Urothelium cell line (cell line): ENCODE results near the gene TEAD4.

ENCODE experiments used
- DNase-seq: peaks from one replicate; pipeline ENCODE4 v3.0.0; 2011; ENCODE audit warnings: low spot score, mixed read lengths
- FAIRE-seq: peaks from 2 replicates; lab custom pipeline; 2011; peaks lifted over from hg19 to GRCh38; lab: Jason Lieb, UNC

TEAD4 gene

DNA sequence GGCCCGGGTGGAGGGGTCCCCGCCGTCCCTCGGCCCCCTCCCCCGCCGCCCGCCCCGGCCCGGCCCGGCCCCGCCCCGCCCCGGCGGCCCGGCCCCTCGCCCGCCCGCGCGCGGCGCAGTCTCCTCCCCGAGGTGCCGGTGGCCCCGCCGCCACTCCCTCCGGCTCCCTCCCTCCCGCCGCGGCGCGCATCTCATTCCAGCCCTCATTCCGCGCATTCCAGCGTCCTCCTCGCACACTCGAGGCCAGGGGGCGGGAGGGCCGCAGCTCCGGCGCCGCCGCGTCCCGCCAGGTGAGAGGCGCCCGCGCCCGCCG lies at the start of gene TEAD4:
Gene TEAD4 (plus strand): TSS at position 206 of the 313 bp plus-strand sequence.
- peak; percentile 97 for FAIRE-seq

DNA sequence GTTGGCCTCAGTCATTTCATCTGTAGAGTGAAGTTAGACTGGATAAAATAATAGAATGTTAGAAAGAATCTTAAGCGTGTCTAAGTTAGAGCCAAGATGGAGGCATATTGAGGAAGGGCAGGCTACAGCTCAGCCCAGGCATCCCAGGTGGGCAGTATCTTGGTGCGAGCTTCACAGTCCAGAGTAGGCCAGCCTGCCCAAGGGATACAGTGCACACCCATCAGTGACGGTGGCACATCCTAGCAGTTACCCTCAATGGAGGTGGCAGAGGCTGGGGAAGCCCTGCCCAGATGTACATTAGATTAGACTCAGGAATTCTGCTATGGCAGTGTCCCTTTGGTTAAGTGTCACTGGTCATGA lies 47.0 kb upstream of the TEAD4 start:
- DNase-seq (no peak), FAIRE-seq (peak; percentile 23)

More for the DNA sequence above, at the start of gene TEAD4:
- peak; percentile 98 for DNase-seq

DNA sequence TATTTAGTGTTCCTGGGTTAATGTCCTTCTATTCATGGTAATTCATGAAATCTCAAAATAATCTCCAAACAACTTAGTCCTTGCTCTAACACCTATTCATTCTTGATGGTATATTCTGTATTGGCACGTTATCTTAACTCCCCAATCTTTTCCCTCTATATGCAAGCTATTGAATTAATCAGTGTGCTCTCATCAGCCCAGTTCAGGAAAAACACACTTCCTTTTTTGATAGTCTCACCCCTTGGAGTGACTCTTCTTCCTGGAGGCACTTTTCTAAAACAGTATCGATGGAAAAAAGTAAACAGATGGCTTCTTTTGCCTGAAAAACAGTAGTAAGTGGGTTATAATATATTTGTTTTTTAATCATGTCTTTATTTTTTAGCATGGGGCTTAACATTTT lies 39.9 kb upstream of the TEAD4 start:
- no peak for DNase-seq
- FAIRE-seq, result no peak

DNA sequence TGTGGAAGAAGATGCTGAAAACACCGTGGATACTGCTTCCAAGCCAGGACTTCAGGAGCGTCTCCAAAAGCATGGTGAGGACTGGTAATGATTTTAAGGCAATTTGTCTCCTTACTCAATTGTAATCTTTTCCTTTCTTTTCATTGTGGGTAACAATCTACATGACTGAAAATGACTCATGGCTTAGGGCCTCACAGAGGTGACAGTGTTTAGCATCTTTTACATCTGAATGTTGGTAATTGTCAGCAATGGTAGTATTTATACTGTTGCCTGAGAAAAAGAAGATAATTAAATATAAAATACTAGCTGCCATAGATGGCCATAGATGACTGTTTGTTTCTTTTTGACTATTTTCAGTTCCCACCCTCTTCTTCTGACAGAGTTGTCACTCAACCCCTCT lies 36.9 kb upstream of the TEAD4 start:
- FAIRE-seq (no peak), DNase-seq (no peak)

DNA sequence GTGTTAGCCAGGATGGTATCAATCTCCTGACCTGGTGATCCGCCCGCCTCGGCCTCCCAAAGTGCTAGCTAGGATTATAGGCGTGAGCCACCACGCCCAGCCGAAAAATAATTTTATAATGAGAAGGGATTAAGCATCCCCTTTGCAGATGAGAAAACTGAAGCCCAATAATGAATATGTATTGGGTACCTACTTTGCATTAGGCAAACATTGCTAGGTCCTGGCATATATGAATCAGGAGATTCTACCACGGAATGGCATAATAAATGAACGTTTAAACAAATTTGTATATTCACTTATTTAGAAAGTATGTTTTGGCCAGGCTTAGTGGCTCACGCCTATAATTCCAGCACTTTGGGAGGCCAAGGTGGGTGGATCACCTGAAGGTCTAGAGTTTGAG lies 36.1 kb upstream of the TEAD4 start:
- FAIRE-seq (no peak), DNase-seq (no peak)

DNA sequence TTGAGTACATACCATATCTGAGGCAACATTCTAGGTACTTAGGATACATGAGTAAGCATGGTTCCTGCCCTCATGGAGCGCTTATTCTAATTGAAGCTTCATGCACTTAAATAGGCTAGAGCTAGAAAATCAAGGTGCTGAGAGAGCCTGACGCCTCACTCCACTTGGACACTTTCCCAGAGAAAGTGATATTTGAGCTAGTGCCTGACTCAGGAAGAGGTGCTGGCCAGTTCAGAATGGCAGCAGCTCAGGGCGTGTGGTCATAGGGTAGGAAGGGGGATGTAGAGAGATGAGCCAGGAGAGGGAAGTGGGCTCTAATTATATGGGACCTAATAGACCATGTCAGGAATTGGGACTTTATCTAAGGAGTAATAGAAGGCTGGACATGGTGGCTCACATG lies 35.2 kb upstream of the TEAD4 start:
- DNase-seq (no peak), FAIRE-seq (no peak)

DNA sequence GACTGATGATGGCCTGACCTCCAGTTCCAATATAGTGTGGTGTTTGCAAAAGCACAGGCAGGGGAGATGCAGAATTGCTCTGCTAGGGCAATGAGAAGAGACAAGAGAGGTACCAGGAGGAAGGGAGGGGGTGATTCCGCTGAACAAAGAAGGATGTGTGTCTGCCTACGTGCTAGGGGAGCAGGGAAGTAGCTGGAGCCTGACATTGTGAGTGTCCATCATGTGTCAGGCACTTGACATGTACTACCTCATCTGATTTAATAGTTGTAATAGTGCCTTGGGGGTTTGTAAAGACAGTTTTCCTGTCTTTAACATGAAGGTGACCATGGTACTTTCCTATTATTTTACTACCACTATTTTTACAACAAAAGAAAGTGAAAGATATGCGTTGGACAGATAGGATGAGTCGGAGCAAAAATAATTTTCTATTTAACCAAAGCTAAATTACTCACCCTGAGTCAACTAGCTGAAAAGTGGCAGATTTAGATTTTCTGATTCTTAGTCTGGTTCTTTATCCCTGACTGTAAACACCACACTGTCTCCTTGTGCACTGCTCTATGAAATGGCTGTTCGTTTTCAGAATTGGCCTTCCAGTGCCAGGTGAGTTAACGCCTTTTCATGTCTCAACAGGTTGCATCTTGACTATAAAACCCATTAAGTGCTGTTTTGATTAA lies 33.7 kb upstream of the TEAD4 start:
- FAIRE-seq (no peak), DNase-seq (no peak)

DNA sequence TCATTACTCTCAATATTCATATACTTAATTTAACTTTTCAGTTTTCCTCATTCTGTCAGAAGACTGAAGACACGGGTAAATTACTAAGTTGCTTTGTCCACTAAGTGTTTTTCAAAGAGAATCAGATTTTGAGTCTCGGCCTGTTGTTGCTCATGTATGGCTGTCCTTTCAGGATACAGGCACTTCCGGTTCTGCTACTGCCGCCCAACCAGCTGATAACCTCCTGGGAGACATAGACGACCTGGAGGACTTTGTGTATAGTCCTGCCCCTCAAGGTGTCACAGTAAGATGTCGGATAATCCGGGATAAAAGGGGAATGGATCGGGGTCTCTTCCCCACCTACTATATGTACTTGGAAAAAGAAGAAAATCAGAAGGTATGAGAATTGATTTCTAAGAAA lies 28.3 kb upstream of the TEAD4 start:
- FAIRE-seq, result peak; percentile 59
- DNase-seq, result no peak

DNA sequence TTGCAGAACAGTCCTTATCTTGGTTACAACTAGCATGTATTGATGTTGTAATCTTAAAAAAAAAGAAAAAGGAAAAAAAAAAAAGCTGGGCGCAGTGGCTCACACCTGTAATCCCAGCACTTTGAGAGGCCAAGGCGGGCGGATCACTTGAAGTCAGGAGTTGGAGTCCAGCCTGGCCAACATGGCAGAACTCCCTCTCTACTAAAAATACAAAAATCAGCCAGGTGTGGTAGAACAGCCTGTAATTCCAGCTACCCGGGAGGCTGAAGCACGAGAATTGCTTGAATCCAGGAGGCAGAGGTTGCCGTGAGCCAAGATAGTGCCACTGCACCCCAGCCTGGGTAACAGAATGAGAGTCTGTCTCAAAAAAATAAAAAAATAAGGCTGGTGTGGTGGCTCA lies 25.6 kb upstream of the TEAD4 start:
- FAIRE-seq, result no peak
- no peak for DNase-seq

DNA sequence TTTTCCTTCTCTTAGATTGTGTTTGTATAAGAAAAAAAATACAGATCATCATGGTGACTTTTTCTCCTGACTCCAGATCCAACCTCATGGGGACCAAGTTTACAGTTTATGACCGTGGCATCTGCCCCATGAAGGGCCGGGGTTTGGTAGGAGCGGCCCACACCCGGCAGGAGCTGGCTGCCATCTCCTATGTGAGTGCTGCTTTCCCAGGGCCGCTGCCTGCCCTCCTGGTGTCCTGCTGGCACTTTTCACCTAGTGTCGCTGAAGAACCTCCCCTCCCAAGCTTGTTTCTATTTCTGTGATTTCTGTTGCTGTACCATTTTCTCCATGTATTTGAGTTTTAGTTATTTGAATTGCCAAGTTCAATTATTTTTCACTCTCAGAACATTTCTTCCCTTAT lies 24.8 kb upstream of the TEAD4 start:
- DNase-seq, result no peak
- FAIRE-seq, result no peak

DNA sequence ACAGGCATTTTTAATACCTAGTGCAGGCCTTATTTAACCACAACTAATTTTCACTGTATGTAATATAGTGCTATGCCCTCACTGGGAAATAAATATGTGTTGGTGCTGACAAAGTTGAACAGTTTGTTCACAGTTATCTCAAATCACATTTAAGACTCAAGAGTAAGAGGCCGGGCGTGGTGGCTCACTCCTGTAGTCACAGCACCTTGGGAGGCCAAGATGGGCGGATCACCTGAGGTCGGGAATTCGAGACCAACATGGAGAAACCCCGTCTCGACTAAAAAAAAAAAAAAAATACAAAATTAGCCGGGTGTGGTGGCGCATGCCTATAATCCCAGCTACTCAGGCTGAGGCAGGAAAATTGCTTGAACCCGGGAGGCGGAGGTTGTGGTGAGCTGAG lies 22.9 kb upstream of the TEAD4 start:
- FAIRE-seq (no peak), DNase-seq (no peak)

DNA sequence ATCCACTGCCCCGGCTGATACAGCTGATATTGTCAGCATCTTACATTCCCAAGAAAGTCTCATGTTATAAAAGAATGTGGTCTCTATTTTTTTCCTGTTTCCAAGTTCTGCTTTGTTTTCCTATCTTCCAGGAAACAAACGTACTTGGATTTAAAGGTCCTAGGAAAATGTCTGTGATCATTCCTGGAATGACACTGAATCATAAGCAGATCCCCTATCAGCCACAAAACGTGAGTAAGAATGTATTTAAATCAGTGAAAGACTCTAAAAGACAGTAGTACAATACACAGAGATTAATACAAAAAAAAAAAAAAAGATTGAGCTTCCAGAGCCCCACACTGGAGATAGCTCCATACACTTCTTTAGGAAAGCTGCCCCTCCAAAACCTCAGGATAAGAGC lies 21.7 kb upstream of the TEAD4 start:
- no peak for DNase-seq
- FAIRE-seq, result no peak

DNA sequence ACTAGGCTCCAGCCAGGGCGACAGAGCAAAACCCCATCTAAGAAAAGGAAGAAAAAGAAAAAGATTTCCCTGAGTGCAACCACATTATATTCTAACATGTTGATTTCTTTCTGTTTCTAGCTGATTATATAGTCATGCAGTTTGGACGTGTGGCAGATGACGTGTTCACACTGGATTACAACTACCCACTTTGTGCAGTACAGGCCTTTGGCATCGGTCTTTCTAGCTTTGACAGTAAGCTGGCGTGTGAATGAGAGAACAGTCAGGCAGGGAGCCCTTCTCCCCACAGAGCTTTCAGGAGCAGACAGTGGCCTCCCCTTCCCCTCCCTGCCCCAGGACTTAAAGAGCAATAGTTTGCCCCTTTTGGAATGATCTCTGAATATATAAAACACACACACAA lies 20.0 kb upstream of the TEAD4 start:
- no peak for FAIRE-seq

DNA sequence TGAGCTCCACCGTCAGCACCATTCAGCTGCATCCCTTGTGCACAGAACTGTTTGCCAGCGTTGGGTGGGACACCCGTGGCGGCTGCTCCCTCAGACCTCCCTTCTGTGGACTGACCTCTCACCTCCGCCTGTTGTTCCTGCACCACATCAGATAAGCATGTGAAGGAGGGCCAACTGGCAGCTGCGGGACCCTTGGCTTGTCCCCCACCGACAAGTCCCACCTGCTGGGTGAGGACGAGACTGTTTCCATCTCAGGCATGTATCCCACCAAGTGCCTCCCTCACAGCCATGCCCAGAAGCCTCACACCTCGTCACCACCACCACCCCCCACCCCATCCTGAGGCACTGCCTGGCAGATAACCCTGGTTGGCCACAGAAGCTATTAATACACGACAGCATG lies 18.6 kb upstream of the TEAD4 start:
- DNase-seq (no peak), FAIRE-seq (no peak)

More for the DNA sequence above, 20.0 kb upstream of the TEAD4 start:
- DNase-seq, result no peak

DNA sequence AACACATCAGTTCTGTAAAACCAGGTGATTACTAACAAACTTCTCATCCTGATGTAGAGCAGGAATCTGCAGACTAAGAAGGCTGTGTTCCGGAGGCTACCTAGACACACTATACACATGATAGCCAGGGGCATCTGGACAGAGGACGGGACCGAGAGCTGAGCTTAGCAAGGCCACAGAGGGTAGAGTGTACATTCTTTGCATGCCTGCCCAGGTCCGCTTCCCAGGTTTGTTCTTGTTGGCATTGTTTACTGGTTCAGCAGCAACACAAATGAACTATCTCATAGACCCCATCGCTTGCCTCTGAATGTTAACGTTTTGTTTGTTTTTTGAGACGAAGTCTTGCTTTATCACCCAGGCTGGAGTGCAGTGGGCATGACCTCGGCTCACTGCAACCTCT lies 17.7 kb upstream of the TEAD4 start:
- peak; percentile 86 for FAIRE-seq
- DNase-seq, result no peak

DNA sequence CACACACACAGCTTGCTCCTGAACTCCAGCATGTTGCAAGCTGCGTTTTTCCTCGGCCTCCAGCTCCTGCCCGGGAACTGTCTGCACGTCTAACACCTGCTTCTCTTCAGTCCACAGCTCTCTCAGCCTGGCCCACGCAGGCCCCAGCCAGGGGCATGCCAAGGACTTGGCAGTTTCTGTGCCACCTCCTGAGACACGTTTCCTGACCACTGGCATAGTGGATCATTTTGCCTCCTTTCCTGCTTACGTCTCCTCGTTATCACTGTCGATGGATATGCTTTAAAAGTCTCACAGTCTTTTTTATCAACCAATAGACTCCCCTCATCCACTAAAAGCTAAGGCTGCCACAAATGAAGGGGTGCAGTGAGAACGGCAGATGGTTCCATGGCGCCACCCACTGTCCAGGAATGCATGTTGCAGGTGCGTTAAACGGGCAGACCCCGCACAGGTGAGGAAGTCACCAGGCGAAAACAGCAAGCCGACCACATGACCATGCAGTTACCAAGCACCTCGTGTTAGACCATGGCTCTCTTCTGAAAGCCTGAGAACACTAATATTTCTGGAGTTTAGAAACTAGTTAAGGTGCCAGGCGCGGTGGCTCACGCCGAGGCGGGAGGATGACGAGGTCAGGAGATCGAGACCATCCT lies 14.7 kb upstream of the TEAD4 start:
- peak; percentile 46 for FAIRE-seq
- DNase-seq, result peak; percentile 38

DNA sequence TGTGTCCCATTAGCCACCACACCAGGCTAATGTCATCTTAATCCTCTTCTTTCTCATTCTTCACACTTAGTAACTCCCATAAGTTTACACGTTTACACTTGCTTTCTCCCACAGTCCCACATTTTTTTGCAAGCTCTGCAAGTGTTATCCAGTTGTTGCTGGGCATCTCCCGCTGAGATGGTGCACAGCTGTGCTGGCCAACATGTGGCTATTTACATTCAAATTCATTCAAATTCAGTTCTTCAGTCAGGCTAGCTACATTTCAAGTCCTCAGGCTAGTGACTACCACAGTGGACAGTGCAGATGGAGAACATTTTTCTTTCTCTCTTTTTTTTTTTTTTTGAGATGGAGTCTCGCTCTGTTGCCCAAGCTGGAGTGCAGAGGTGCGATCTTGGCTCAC lies 9.8 kb upstream of the TEAD4 start:
- DNase-seq (no peak), FAIRE-seq (peak; percentile 84)

DNA sequence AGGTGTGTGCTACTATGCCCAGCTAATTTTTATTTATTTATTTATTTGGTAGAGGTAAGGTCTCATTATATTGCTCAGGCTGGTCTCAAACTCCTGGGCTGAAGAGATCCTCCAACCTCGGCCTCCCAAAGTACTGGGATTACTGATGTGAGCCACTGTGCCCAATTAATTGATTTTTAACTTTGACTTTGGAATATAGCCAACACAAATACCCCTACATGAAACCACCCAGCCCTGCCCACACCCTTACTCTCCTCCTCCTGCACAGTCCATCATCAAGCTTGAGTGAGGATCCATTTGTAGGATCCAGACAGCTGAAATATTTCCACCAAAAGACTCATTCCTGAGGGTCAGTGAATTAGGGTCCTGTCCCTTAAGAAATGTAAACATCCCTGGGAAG lies 3.3 kb upstream of the TEAD4 start:
- DNase-seq (no peak), FAIRE-seq (no peak)

DNA sequence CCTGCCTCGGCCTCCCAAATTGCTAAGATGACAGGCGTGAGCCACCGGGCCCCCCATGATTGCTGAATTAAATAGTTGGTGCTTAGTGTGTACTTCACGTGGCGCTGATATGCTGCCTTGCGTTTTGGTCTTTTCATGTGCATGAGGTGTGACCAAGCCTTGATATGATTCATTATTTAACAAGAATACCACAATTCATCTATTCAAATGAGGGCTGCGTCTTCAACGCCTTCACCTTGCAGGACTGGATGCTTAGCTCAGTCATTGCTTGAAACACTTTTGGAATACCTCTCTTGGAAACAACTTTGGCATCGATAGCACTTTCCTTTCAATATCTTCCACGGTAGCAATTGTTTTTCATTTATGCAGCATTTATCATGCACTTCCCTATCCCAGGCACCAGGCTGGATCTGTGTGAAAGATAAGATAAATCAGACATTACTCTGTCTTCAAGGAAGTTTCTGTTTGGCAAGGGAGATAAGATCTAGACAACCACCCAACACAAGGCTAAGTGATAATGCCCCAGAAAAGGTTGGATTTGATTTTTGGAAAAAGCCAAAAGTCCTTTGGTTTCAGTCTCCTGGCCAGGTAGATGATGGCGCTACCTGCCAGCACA lies 1.3 kb upstream of the TEAD4 start:
- peak; percentile 79 for FAIRE-seq
- no peak for DNase-seq

DNA sequence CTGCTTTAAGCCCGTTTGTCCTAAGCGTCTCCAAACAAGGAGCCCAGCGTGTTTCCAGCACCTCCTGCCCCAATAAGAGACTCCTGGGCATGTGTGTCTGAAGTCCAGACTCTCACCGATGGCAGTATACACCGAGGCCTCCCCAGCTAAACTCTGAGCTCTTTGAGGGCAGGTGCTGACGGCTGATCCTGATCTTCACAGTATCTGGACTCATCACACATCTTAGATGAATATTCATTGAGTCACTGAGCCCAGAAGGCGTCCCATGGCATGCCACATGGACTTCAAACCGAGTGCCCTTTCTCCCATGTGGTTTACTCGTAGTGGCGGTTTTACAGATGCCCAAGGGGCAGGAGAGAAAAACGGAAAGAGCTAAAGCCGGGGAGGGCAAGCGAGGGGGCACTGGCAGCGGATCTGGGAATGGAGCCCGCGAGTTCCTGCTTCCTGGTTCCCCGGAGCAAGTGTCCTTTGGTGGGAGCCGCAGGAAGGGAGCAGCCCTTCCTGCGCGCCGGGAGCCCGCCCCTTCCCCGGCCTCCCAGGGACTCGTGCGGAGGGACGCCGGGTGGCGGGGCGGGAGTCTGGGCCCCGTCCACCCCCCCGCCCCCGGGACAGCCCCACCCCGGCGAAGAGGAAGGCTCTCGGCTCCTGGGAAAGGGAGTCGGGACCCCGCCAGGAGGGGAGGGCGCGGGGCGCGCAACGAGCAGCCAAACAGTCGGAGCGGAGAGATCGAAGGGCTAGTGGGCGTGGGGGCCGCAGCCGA lies 585 bp upstream of the TEAD4 start:
- DNase-seq (peak; percentile 98), FAIRE-seq (peak; percentile 44)

DNA sequence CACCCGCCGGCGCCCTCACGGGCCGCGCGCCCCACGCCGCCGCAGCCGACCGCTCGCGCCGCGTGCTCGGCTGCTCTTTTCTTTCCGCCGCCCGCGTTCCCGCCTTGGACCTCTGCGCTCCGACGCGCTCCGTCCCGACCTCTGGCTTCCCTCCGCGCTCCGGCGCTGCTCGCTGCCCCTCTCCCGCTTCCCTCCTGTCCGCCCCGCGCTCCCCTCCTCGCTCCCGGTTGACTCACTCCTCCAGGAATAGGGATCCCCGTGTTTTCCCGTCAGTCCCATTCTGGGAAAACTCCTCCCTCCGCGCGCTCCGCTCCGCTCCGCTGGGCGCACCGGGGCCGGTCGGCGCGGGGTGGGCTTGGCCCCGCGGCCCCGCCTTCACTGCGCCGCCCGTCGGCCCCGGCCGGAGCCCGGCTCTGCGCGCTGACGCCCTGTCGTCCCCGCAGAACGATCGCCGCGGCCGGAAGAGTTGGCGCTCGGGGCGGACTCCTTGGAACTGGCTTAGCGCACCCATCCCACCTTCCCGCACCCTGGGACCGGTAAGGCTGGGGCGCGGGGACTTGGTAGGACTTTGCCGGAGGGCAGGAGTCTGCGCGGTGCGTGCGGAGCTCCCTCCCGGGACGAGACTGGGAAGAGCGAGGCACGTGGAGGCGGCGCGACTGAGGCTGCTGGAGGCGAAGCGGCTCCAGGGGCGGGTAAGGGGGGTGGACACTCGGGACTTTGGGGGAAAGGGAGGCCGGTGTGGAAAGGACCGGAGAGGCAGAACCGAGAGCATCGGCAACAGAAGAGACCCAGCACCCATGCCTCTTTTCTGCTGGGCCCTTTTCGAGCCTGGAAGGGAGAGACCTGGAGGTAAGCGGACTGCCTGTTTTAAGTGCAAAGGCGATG lies 550 bp downstream of the TEAD4 start:
- DNase-seq (peak; percentile 80), FAIRE-seq (no peak)
